Erythroblast (primary cell): Measurements from ENCODE around the gene LRRC18.

Experiments
- GATA1 ChIP-seq: IDR thresholded peaks from 2 replicates; pipeline ENCODE4 v1.6.1; 2011; ENCODE audit warnings: low read depth, mild to moderate bottlenecking, control low read depth, low read length, moderate library complexity
- POLR2A ChIP-seq: IDR thresholded peaks from 2 replicates; pipeline ENCODE4 v1.6.1; 2011; ENCODE audit warnings: mild to moderate bottlenecking, low read length

DNA sequence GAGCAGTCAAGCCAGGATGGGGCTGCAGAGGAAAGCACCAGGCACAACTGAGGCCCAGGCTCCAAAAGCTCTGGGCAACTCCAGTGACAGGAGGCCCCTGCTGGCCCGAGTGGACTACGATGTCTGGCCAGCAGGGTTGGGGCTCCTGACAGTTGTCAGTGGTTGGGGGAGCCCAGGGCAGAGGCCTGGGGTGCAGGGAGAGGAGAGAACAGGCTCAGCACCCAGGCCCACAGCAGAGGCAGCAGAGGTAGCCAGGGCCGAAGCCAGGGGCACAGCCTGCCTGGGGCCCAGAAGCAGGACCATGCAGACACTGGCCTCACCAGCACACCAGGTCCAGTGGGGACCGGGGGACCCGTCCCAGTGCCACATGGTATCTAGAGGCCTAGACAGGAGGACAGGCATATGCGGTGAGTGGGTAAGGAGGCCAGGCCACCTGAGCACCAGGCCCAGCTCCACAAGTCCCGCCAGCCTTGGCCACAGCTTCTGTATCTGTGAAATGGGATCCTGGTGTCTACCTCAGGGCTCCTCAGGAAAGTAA lies 46.0 kb upstream of the LRRC18 start:
- no peak for TF ChIP-seq POLR2A
- TF ChIP-seq GATA1 = no peak
